RPMI7951 (cell line): ENCODE measurements around the gene MRPL36. TPM values are rescaled to one million over a fixed set of nuclear protein-coding genes. Genes with fewer than 3 reads are reported as not detected.
"Not testable (repeated sequence)": the region's sequence is repeated elsewhere in the genome, so short reads cannot be mapped to it uniquely, and the experiment has no call there.

Source experiments
- DNase-seq: peaks from one replicate; pipeline ENCODE4 v3.0.0-alpha.2; 2012; ENCODE audit warnings: low read depth
- total RNA-seq: library from RNA; depleted of rRNA; stranded (reverse); fragments of >200 nt; shearing (Covaris generic); gene quantifications from 2 replicates; pipeline ENCODE4 v1.2.3, GENCODE V29; 2014

Gene MRPL36
- total RNA-seq, 1 experiment from 2014 or later: 81.1 TPM

DNA sequence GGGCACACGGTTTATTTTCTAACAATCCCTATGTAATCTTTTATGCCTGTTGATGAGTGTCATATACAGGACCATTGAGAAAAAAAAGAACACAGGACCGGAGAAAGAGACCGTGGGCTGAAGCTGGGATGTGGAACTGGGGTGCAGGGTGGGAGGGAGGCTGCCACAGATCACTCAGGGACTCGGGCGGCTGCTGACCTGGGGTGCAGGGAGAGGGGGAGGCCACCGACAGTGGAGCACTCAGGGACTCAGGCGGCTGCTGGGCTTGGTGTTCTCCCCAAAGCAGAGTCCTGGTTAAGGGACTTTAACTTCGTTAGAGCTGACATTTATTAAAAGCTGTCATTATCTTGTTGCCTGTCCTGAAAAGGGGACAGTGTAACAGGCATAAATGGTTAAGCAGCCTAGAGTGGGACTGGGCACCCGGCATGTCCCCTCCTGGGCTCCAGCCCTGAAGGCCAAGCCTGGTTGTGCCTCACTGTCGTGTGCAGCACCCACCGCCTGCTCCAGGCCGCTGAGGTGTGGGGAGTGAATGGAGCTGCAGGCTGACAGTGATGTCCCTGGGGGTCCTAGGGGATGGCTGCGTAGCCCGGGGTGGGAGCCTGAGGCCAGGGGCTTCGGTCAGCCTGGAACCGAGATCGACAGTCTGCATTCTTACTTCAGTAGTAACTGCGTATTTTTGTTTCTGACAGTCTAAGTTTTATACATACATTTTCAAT lies 15.6 kb upstream of the MRPL36 start:
- no peak for DNase-seq

DNA sequence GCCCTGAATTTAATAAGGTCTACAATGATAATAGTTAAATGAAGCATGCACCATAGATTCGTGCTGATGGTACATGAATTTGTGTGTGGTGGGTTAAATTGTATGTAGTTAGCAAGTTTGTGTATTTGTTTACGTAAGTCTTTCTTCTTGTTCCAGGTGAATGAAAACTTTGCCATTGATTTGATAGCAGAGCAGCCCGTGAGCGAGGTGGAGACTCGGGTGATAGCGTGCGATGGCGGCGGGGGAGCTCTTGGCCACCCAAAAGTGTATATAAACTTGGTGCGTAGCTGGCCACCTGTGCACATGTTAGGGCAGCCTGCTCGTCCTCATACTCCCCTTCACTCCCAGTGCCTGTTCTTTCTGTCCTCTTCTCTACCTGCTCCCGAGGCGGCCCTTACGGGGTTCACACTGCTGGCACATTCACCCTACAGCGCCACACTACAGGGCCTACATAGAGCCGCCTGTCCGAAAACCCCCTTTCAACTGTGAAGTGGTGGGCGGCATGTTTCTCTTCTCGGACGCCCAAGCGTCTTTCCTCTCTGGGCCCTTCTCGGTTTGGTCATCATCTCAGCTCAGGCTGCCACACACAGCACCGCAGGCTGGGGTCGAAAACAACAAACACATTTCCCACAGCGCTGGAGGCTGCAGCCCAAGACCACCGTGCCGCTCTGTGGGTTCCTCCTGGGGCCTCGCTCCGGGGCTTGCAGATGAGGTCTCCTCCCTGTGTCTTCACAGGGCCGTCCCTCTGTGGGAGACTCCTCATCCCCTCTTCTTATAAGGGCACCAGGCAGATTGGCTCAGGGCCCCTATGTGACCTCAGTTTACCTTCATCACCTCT lies 14.8 kb upstream of the MRPL36 start:
- DNase-seq: no peak

DNA sequence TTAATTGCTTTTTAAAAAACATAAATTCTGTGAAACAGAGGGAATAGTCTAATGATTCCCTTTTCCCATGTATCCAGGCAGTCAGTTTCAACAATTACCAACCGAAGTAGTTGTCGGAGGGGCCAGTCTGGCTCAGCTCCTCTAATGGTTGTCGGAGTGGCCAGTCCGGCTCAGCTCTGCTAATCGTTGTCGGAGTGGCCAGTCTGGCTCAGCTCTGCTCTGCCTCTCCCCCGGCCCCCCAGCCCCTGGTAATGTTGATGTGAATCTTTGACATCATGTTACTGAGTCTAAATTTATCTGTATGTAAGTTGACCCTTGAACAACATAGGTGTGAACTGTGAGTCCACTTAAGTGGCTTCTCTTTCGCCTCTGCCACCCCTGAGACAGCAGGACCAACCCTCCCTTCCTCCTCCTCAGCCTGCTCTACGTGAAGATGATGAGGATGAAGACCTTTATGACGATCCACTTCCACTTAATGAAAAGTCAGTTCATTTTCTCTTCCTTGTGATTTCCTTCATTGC lies 11.0 kb upstream of the MRPL36 start:
- no peak for DNase-seq

DNA sequence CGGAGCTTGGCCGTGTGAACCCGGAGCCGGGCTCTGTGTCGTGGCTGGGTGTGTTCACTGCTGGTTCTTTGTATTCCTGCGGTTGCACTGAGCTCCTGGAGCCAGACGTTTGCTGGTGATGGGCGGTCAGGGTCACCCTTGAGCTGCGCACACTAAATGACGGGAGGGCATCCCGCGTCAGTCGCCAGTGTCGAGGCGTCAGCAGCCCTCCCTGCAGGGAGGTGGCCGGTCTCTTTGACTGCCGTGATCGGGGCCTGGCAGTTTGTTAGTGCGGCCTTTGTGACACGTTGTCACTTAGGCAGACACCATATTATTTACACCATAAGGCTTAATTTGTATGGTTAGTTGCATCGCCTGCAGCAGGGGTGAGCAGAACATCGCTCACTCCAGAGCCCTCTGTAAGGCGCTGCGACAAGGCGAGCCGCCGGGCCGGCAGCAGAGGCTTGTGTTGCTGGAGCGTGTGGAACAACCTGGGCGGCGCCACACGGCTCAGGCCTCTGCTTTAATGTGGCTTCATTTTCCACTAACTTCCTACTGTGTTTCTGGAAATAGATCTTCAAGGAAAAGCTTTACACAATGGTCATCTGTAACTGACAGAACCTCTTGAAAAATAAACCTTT lies 9.9 kb upstream of the MRPL36 start:
- no peak for DNase-seq

DNA sequence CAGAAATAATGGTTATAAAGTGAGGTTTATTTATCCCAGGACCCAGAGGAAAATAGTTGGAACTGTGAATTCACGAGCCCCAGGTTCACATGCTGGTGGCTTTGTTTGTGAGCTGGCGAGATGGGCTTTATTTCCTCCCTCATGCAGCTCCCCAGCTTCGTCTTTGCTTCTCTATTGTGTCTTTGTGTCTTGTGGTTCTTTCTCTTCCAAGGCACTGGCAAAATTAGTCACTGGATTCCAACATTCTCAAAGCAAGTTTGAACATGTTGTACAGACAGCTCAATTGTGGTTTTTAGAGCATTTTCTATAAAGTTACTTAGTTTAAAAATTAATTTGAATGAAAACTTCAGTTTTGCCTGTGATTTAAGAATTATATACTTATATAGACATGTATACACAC lies 8.8 kb upstream of the MRPL36 start:
- DNase-seq: no peak

DNA sequence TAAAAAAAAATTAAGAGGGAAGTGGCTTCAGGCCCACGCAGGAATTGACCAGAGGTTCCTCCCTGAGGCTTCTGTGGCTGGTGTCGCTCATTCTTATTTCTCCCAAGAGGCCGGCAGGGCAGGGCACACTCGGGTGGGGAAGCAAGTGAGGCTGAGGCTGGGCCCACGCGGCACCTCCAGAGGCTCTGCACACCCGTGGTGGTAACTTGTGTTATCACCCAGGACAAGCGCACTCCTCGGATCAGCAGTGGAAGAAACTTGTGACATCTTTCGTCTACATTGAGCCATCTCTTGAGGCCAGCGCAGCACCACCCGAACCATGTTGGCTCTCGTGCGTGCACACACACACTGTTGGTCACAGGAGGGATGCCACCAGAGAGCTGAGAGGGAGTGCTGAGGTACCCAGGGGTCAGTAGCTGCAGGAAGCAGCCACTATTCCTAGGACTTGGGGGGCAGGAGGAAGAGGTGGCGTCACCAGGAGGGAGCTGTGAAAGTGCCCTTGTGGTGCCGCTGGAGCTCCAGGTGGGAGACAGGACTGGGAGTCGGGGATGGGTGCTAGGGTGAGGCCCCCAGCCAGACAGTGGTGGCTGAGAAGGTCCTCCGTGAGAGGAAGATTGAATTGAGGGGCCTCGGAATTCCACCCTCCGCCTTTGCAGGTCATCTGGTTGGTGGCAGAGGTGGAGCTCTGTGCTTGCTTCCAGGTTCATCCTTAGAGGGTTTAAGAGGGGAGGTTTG lies 8.0 kb upstream of the MRPL36 start:
- no peak for DNase-seq

DNA sequence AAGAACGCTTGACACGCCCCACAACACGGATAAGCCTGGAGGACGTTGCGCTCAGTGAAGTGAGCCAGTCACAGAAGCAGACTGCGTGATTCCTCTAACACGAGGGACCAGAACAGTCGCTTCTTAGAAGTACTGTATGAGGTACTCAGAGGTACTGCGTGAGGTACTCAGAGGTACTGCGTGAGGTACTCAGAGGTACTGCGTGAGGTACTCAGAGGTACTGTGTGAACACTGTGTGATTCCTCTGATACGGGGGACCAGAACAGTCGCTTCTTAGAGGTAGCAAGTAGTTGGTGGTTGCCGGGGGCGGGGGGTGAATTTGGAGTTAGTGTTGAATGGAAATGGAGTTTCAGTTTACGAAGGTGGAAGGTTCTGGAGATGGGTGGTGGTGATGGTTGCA lies 7.3 kb upstream of the MRPL36 start:
- no peak for DNase-seq

DNA sequence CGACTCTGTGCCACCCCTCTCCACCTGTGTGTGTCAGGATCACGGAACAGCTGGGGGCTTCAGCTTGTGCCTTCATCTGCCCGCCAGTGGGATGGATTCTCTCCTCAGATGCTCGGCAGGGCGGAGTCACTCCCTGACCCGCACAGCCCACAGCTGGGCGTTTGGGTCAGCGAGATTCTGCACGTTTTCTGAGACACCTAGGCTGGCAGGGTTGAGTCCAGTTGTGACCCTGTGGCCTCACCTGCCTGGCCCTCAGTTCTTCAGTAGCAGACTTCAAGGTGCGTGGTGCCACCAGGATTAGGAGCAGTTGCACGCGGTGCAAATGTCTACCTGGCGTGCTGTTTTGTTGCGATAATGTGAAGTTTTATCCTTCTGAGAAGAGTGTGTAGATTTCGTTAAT lies 6.6 kb upstream of the MRPL36 start:
- DNase-seq: no peak

DNA sequence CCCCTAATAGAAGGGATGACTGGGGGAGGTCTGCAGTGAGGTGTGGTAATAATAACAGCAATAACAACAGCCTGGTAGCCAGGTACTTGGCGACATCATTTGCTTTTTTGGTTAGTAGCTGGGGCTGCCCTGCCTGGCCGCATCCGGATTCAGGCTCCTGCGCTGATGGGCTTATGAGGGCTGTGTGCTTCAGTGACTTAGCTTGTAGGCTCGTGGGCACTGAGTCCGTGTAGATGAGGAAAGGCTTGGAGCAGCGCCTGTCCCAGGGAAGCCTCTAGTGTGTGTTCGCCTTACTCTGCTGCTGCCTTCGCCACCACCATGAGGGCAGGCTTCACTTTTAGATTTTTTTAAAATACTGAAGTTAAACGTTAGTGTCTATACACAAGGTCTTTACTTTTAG lies 6.1 kb upstream of the MRPL36 start:
- DNase-seq: no peak

DNA sequence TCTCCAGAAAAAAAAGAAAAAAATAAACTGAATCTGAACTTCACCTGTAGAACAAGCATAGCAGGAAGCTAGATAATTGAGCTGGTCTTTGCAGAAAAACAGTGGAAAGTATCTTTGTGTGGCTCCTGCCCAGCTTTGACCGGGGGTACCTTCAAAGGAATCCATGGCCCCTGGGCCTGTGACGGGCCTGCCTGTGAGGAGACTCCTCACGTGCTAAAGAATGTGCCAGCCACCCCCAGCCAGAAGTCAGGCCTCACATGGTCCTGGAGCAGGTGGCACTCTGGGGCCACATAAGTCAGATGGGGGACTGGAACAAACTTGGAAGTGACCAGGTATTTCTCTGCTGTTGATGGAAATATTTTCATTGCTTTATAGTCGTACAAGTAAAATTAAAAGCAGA lies 5.7 kb upstream of the MRPL36 start:
- DNase-seq: no peak

DNA sequence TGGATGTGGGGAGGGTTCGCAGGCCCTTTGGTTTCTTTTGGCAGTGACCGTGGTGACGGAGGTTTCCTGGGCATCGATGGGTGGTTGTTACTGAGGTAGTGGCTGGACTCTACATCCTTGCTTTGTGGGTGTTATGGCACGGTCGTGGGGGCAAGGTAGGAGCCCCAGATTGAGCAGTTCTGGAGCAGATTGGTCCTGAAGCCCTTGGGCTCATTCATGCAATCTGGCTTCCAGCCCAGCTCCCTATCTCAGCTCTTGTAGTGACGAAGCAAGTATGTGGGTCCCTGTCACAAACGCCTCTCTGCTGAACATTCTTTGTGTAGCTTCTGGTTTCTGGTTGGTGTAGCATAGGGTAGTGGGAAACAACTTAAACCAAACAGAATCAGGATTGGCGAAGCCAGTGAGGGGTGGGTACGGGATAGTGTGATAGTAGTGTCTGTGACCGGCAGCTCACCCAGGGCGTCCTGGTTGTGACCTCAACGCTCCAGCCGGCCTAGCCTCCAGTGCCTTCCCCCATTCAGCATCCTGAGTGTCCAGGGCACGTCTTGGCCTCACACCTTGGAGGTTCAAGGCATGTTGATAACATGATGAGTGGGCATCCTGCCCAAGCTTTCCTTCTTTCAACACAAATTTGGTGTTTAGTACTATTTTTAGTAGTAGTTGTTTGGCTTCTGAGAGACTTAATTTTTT lies 4.5 kb upstream of the MRPL36 start:
- DNase-seq: no peak

DNA sequence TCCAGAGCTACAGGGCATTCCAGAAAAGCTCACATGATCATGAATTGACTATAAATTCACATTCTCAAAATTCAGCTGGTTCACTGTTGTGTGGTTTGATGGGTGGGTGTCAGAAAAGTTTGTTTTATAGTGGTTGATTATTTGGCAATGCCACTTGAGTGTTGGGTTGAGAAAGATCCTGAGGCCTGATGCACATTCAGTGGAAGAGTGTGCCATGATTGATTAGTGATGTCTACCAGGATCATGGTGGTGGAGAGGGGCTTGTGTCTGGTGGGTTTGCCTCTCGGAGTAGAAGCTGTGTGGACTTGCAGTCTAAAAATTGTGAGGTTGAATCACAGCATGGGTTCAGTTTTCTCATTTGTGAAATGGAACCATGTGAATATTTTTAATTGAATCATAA lies 3.6 kb upstream of the MRPL36 start:
- DNase-seq: no peak

DNA sequence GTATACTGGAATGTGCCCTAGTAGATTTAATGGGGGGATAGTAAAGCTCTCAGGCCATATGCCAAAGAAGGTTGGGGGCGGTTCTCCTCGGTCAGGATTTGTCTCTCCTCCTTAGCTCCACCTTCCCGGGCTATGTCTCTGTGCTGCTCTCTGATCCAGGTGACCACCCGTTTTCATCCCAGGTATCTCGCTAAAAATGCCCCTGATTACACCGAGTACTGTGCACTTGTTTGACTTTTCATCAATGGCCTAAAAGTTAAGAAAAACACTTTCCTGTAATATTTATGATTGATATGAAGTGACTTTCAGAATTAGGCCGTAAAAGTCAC lies 2.3 kb upstream of the MRPL36 start:
- DNase-seq: no peak

DNA sequence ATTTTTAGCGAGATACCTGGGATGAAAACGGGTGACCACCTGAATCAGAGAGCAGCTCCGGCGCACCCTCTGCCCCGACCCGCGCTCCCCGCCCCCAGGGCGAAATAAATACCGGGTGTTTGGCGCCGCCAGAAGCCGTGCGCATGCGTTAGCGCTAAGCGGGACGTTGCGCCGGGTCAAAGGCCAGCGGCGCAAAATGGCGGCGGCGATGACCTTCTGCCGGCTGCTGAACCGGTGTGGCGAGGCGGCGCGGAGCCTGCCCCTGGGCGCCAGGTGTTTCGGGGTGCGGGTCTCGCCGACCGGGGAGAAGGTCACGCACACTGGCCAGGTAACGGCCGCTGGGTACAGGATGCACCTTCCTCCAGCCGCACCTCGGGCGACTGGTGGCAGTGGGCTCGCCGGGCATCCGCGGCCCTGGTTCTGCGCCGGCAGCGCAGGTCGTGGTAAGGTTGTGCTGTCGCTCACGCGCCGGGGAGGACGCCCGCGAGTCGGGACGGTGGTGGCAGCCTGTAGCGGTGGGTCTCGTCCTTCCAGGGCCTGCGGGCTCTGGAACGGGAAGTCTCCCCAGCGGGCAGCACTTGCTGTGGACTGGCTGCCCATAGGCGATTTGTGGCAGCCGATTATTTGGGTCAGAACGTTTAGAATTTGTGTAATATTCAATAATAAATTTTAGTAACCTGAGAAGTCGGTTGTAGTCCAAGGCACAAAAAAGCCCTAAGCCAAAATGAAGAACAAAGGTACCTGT lies 1.8 kb upstream of the MRPL36 start, which contains the start of gene NDUFS6:
NDUFS6 (plus strand) TSS at position 186 of the 745 bp plus-strand sequence; CDS start at position 197, 11 bp downstream.
- DNase-seq: peak; percentile 58

DNA sequence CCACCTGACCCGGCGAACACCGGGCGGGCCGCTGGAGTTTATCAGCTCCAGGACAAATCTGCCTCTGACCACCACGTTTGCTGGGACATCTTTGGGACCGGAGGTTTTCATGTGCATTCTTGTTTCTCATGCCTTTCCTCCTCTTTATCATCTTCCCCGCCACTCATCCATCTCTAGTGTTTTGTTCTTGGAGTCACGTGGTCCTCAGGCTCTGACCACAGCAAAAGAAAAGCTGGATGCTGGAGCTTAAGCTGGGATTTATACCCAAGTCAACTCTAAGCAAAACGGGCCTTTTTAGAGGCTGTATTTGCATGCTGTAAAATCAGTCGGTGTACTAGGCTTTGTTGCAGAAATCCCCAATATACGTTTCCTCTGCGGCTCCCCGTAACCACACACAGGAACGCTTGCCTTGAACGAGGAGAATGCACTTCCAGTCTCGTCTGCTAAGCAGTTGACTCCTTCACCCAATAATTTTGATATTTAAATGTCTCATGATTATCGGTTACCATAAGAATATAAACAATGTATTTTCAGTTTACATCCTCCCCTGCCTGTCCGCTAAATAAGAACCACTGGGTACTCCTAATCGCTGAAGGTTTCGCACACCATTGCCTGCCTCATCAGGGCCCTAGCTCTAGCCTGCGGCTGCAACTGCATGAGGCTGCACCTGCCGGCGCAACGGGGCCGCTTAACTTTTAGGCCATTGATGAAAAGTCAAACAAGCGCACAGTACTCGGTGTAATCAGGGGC lies 1.0 kb upstream of the MRPL36 start:
- peak; percentile 27 for DNase-seq

DNA sequence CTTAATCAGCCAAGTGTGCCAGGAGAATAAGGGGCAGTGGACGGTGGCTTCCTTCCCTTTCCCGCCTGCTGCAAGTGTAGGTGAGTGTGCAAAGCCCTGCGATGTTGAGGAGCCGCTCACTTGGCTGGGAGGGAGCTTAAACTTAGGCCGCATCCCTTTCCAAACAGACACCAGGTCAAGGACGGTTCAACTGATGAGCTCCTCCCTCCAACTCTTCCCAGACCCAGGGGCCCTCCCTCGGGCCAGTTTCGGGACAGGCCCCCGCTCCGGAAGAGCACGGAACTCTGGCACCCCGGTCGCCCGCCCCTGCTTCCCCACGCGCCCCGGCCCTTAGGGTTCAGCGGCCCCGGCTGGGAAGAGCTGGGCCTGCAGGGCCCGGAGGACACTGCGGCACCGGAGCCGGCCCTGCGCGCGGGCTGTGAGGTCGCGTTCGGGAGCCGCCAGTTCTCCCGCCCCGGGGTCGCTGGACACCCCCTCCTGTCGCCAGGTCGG lies 481 bp downstream of the MRPL36 start:
- DNase-seq: peak; percentile 29

DNA sequence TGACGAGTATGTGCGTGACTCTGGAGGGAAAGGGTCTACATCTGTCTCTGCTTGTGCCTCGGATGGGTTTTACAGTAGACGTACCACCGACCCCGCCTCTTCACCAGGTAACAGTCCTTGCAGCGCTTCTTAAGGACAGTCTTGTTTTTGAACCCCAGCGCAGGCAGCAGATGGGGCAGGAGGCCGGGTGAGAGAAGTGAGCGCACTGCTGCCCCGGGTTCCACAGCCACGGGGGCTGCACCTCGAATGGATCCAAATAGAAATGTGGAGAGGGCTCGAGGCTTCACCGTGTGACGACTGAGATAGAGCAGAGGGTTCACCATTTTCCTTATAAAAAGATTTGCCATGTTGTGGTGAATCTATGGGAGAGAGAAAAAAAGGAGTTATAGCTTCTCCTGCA lies 1.0 kb downstream of the MRPL36 start:
- DNase-seq: not testable (repeated sequence)

DNA sequence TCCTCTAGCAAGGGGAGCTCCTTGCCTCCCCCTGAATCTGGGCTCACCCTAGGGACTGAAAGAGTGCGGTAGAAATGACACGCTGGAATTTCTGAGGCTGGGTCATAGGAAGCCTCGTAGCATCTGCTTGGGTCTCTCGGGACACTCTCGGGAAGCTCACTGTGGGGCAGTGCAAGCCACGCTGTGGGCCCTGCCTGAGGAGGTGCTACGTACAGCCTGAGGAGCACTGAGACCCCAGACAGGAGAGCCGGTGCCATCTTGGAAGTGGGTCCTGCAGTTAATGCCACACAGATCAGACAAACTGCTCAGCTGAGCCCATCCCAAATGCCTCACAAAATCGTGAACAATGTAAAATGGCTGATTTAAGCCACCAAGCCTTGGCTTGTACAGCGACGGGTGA lies 1.8 kb downstream of the MRPL36 start:
- DNase-seq: no peak

DNA sequence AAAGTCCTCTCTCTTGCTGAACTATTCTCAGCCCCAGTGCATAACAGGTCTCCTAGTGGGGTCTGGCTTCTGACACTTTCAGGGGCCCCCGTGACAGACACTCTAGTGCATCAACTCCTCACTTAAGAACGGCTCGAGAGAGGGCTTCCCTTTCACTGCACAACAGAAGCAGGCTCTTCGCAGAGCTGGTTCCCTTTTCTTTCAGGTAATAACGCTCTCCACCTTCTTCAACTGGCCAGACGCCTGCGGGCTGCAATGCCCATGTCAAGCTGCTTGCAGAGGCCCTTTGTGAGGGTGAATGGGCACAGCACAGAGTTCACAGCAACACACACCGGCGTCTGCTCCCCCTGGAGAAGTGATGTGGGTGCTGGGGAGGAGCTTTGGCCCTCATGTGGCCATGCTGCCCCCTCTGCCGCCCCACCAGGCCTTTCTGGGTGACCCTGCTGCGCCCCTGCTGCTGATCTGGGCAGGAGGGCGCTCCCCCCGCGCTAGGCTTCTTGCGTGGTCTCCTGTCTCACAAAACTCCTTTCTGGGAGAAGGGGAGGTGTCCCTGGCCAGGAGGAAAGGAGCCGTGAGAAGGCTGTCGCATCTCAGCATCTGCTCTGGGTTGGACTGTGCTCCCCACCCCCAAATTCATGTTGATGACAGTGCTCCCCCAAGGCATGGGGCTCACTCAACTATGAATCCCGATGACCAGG lies 2.4 kb downstream of the MRPL36 start:
- no peak for DNase-seq
